SJCRH30 (cell line): ENCODE data around the gene CAMSAP1. TPM values are rescaled to one million over a fixed set of nuclear protein-coding genes. Genes with fewer than 3 reads are reported as not detected.
"Not testable (repeated sequence)": the region's sequence is repeated elsewhere in the genome, so short reads cannot be mapped to it uniquely, and the experiment has no call there.

ENCODE experiments used
- DNase-seq, 2 experiments: peaks; one replicate each; pipeline ENCODE4 v3.0.0-alpha.2; 2015 to 2020
- H3K27ac ChIP-seq: fragments of 250-450 bp; sonication (Bioruptor Pico); 2 replicates; pipeline ENCODE4 v1.5.1; 2020; ENCODE audit warnings: mild to moderate bottlenecking, moderate library complexity
- H3K27me3 ChIP-seq: fragments of 250-450 bp; sonication (Bioruptor Pico); 2 replicates; pipeline ENCODE4 v1.5.1; 2020; ENCODE audit warnings: mild to moderate bottlenecking, moderate library complexity
- H3K36me3 ChIP-seq: fragments of 250-450 bp; sonication (Bioruptor Pico); 2 replicates; pipeline ENCODE4 v1.5.1; 2020; ENCODE audit warnings: mild to moderate bottlenecking, moderate library complexity
- H3K4me1 ChIP-seq: fragments of 250-450 bp; sonication (Bioruptor Pico); 2 replicates; pipeline ENCODE4 v1.5.1; 2020; ENCODE audit warnings: mild to moderate bottlenecking, moderate library complexity
- H3K4me3 ChIP-seq: fragments of 250-450 bp; sonication (Bioruptor Pico); 2 replicates; pipeline ENCODE4 v1.5.1; 2020; ENCODE audit warnings: mild to moderate bottlenecking, moderate library complexity
- H3K9me3 ChIP-seq: fragments of 250-450 bp; sonication (Bioruptor Pico); replicated peaks from 2 replicates; pipeline ENCODE4 v1.5.1; 2020; ENCODE audit warnings: mild to moderate bottlenecking, moderate library complexity
- total RNA-seq: library from RNA; depleted of rRNA; stranded (reverse); fragments of >200 nt; shearing (Covaris generic); gene quantifications from 2 replicates; pipeline ENCODE4 v1.2.3, GENCODE V29; 2014

CAMSAP1 gene
- total RNA-seq, 1 experiment from 2014 or later = 42.3 TPM

DNA sequence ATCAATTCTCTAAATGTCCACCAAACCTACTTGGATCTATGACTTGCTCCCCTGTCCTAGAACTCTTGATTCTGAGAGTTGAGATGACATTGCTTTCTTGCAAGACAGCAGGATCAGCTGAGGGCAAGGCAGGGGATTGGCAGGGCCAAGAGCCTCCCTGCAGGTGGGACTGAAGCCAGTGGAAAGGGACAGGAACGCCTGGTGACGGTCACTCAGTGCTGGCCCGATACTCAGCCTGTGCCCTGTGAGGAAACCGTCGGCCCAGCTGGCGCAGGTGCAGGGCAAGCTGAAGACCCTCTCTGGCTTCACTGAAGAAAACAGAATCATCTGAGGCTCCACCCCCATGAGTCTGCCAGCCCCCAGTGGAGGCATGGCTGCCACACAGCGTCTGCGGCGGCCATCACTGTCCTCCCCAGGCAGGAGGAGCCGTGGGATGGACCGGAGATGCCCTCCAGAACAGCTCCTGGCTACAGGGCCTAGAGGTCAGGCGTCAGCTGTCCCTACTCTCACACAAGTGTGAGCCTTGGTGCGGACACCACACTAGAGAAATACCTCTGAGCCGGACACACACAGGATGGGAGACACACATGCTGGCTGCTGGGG is 39.1 kb upstream of the CAMSAP1 start:
- Histone ChIP-seq H3K4me1 (peaks cover 5% of the 10 kb centered on the region), H3K36me3 (peaks cover 57% of the 10 kb centered on the region), H3K4me3 (no peak overlapping the region), H3K27me3 (no peaks in the 10 kb centered on the region), H3K27ac (no peak overlapping the region), H3K9me3 (no peaks in the 10 kb centered on the region)
- DNase-seq = no peak

DNA sequence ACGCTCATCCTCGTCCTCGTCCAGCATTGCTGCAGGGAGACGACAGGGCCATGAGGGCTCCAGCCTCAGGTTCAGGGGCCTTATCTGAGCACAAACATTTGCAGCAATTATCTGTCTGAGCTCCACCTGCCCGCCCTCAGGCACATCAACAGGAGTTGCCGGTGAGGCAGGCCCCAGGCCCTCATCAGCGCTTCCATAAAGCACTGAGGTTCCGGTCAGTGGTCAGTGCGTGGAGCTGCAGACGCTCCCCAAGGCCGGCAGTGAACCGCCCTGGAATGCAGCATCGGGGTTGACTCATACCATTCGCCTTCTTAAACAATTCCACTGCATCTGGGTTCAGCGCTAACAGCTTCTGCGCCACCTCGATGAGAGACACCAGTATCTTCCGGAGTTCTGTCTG is 38.6 kb upstream of the CAMSAP1 start:
- no peak overlapping the region for H3K4me3 ChIP-seq
- no peak for DNase-seq
- peaks cover 58% of the 10 kb centered on the region for H3K36me3 ChIP-seq
- H3K27ac ChIP-seq = no peak overlapping the region
- H3K27me3 ChIP-seq = no peaks in the 10 kb centered on the region
- H3K4me1 ChIP-seq = 0 out of 2 replicates have a peak, but pooled peaks cover under 1% of the 10 kb centered on the region
- no peaks in the 10 kb centered on the region for H3K9me3 ChIP-seq

- Histone ChIP-seq H3K27me3 (no peaks in the 10 kb centered on the region), H3K36me3 (peaks cover 57% of the 10 kb centered on the region), H3K4me3 (no peak overlapping the region), H3K4me1 (no peaks in the 10 kb centered on the region), H3K9me3 (no peaks in the 10 kb centered on the region), H3K27ac (no peak overlapping the region)
- no peak for DNase-seq
Observed at GRCh38 chr9:135944444-135945252, 37.3 kb upstream of the CAMSAP1 start.

DNA sequence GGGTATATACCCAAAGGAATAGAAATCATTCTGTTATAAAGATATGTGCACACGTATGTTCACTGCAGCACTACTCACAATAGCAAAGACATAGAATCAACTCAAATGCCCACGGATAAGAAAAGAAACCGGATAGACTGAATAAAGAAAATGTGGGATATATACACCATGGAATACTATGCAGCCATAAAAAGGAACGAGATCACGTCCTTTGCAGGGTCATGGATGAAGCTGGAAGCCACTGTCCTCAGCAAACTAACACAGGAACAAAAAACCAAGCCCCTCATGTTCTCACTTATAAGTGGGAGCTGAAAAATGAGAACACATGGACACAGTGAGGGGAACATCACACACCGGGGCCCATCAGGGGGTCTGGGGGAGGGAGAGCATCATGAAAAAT is 36.3 kb upstream of the CAMSAP1 start:
- not testable (repeated sequence) for H3K27ac ChIP-seq, H3K4me3 ChIP-seq, DNase-seq, H3K4me1 ChIP-seq, H3K9me3 ChIP-seq, H3K27me3 ChIP-seq
- H3K36me3 ChIP-seq = peaks cover 64% of the 10 kb centered on the region

GRCh38 chr9:135941288-135941995 is 34.1 kb upstream of the CAMSAP1 start:
- Histone ChIP-seq H3K27me3 (no peaks in the 10 kb centered on the region), H3K4me3 (no peak overlapping the region), H3K4me1 (no peaks in the 10 kb centered on the region), H3K36me3 (peaks cover 73% of the 10 kb centered on the region), H3K27ac (no peak overlapping the region), H3K9me3 (0 out of 2 replicates have a peak, but pooled peaks cover 4% of the 10 kb centered on the region)
- no peak for DNase-seq

DNA sequence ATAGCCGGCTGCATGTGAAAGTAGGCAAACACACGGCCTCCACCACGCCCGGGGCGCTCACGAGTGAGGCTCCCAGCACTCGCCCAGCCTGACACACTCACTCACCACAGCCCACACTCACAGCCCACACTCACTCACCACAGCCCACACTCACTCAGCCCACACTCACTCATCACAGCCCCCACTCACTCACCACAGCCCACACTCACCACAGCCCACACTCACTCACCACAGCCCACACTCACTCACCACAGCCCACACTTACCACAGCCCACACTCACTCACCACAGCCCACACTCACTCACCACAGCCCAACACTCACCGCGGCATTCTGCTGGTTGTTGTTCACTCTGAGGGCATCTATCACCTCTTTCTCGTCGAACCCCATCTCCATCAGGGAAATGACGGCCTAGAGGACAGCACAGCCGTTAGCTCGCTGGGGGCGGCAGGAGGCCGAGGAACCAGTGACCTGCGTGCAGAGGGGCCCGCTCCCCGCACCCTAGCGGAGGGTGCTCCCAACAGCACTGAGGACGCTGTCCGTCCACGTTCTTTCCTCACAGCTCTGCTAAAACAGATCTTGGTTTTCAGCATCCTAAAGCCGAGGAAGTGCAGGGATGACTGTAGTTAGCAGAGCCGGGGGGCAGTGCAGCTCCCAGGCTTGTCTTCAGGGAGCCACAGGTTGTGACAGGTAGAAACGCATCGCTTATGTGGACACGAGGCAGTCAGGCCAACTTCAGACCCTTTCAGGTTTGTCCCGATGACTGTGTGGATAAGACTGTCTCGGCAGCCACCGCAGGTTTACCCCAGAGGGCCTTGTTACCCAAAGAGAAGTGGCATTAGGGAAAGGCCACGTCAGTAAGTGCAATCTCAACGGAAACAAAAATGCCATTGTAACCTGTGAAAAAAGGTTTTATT is 32.3 kb upstream of the CAMSAP1 start:
- no peak overlapping the region for H3K4me3 ChIP-seq
- H3K27ac ChIP-seq = no peak overlapping the region
- no peak for DNase-seq
- H3K9me3 ChIP-seq = 0 out of 2 replicates have a peak, but pooled peaks cover 4% of the 10 kb centered on the region
- peaks cover 69% of the 10 kb centered on the region for H3K36me3 ChIP-seq
- no peaks in the 10 kb centered on the region for H3K4me1 ChIP-seq
- no peaks in the 10 kb centered on the region for H3K27me3 ChIP-seq

- Histone ChIP-seq H3K4me1 (no peaks in the 10 kb centered on the region), H3K9me3 (0 out of 2 replicates have a peak, but pooled peaks cover 4% of the 10 kb centered on the region), H3K36me3 (peaks cover 67% of the 10 kb centered on the region), H3K27ac (no peak overlapping the region), H3K27me3 (no peaks in the 10 kb centered on the region), H3K4me3 (no peak overlapping the region)
- no peak for DNase-seq
Observed at GRCh38 chr9:135937521-135938489, 30.5 kb upstream of the CAMSAP1 start.

GRCh38 chr9:135933114-135933513 is 25.8 kb upstream of the CAMSAP1 start:
- peaks cover 57% of the 10 kb centered on the region for H3K36me3 ChIP-seq
- H3K4me1 ChIP-seq = no peaks in the 10 kb centered on the region
- H3K27ac ChIP-seq = no peak overlapping the region
- H3K27me3 ChIP-seq = no peaks in the 10 kb centered on the region
- H3K4me3 ChIP-seq = no peak overlapping the region
- no peak for DNase-seq
- 0 out of 2 replicates have a peak, but pooled peaks cover 4% of the 10 kb centered on the region for H3K9me3 ChIP-seq

GRCh38 chr9:135932656-135933055 is 25.3 kb upstream of the CAMSAP1 start:
- DNase-seq = no peak
- H3K36me3 ChIP-seq = peaks cover 52% of the 10 kb centered on the region
- no peak overlapping the region for H3K4me3 ChIP-seq
- H3K27ac ChIP-seq = no peak overlapping the region
- H3K9me3 ChIP-seq = 0 out of 2 replicates have a peak, but pooled peaks cover 4% of the 10 kb centered on the region
- no peaks in the 10 kb centered on the region for H3K4me1 ChIP-seq
- no peaks in the 10 kb centered on the region for H3K27me3 ChIP-seq

DNA sequence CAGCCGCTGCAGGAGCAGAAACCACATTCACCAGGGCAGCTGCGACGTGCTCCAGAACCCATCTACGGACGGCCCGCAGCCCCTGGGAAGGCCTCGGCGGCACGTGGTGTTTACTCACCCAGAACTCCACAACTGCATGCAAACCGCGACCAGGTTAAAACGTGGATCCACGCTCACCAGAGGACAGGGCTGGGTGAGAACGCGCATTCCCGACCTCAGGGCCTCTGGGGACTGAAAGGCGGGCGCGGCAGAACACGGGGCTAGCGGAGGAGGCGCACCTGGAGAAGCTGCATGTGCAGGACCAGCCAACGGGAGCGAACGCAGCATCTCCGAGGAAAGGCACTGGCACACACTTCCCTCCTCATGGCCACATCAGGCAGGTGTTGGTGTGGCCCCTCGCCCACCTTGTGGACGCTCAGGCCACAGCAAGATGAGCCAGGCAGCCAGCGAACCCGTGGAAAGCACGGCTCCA is 24.0 kb upstream of the CAMSAP1 start:
- no peak overlapping the region for H3K4me3 ChIP-seq
- no peaks in the 10 kb centered on the region for H3K9me3 ChIP-seq
- no peaks in the 10 kb centered on the region for H3K27me3 ChIP-seq
- no peak overlapping the region for H3K27ac ChIP-seq
- peaks cover 41% of the 10 kb centered on the region for H3K36me3 ChIP-seq
- no peak for DNase-seq
- H3K4me1 ChIP-seq = no peaks in the 10 kb centered on the region

- Histone ChIP-seq H3K27ac (no peak overlapping the region), H3K4me3 (no peak overlapping the region), H3K27me3 (no peaks in the 10 kb centered on the region), H3K4me1 (no peaks in the 10 kb centered on the region), H3K36me3 (peaks cover 37% of the 10 kb centered on the region), H3K9me3 (no peaks in the 10 kb centered on the region)
- no peak for DNase-seq
Observed at GRCh38 chr9:135930446-135931345, 23.4 kb upstream of the CAMSAP1 start.

- DNase-seq = no peak
- peaks cover 30% of the 10 kb centered on the region for H3K36me3 ChIP-seq
Observed at GRCh38 chr9:135929656-135930445, 22.5 kb upstream of the CAMSAP1 start.

More at GRCh38 chr9:135929656-135930445, 22.5 kb upstream of the CAMSAP1 start:
- H3K4me1 ChIP-seq = no peaks in the 10 kb centered on the region
- no peak overlapping the region for H3K4me3 ChIP-seq
- no peaks in the 10 kb centered on the region for H3K27me3 ChIP-seq
- H3K9me3 ChIP-seq = no peaks in the 10 kb centered on the region
- no peak overlapping the region for H3K27ac ChIP-seq
